A549 (cell line): ENCODE results near the gene ANXA6.
A peak's percentile ranks its signal among the peaks of the same experiment; 100 is the strongest.

Experiments
- CEBPB ChIP-seq, 2 experiments: fragments of >200 bp in 1 of 2; sonication (Bioruptor Twin) in 1 of 2; formaldehyde crosslinking in 1 of 2; IDR thresholded peaks; 2 replicates each; pipeline ENCODE4 v1.6.1; 2012 to 2016
- JUN ChIP-seq, 2 experiments: fragments of >200 bp; sonication (Bioruptor Twin); formaldehyde crosslinking; IDR thresholded peaks; 2 replicates in 1 of 2; 3 replicates in 1 of 2; pipeline ENCODE4 v1.6.1; 2016 to 2017
- MYC ChIP-seq: IDR thresholded peaks from 2 replicates; pipeline ENCODE4 v1.6.1; 2012; ENCODE audit warnings: mild to moderate bottlenecking, inconsistent platforms, low read length, improper control_type of control experiment, borderline replicate concordance
- NR3C1 ChIP-seq: fragments of >200 bp; sonication (Bioruptor Twin); formaldehyde crosslinking; IDR thresholded peaks from 3 replicates; pipeline ENCODE4 v1.6.1; 2017
- PHF8 ChIP-seq: fragments of 200-600 bp; sonication (generic); IDR thresholded peaks from 2 replicates; pipeline ENCODE4 v1.6.1; 2016; ENCODE audit warnings: low read depth, mild to moderate bottlenecking, antibody characterized with exemption, moderate library complexity, borderline replicate concordance
- POLR2A ChIP-seq: IDR thresholded peaks from 2 replicates; pipeline ENCODE4 v1.6.1; 2012; ENCODE audit warnings: mild to moderate bottlenecking, low read length
- POLR2AphosphoS2 ChIP-seq: conservative IDR thresholded peaks from 2 replicates; pipeline ENCODE4 v1.6.1; 2012; ENCODE audit warnings: low read length, improper control_type of control experiment, inconsistent platforms
- TP53 ChIP-seq: fragments of 250-450 bp; sonication (Bioruptor Pico); IDR thresholded peaks from 2 replicates; pipeline ENCODE4 v1.5.0; 2021; ENCODE audit warnings: mild to moderate bottlenecking, moderate library complexity
- ZSCAN20 ChIP-seq: fragments of 250-450 bp; sonication (Bioruptor Pico); IDR thresholded peaks from 2 replicates; pipeline ENCODE4 v1.8.0; 2022; ENCODE audit warnings: mild to moderate bottlenecking, moderate library complexity
- TF ChIP-seq, protein P1 (sequence below): fragments of >200 bp; sonication (Bioruptor Twin); formaldehyde crosslinking; IDR thresholded peaks from 3 replicates; pipeline ENCODE4 v1.5.1; 2016
- TF ChIP-seq, protein P2 (sequence below): fragments of 150-350 bp; IDR thresholded peaks from 2 replicates; pipeline ENCODE4 v1.6.1; 2014; ENCODE audit warnings: low read depth, mild to moderate bottlenecking, low read length
- TF ChIP-seq, protein P3 (sequence below): fragments of 200-600 bp; sonication (generic); IDR thresholded peaks from 2 replicates; pipeline ENCODE4 v1.6.1; 2016; ENCODE audit warnings: antibody characterized with exemption, mild to moderate bottlenecking, moderate library complexity
- TF ChIP-seq, protein P4 (sequence below): fragments of 450-650 bp; IDR thresholded peaks from 2 replicates; pipeline ENCODE4 v1.6.1; 2014; ENCODE audit warnings: antibody characterized with exemption
- TF ChIP-seq, protein P5 (sequence below): fragments of >200 bp; sonication (Bioruptor Twin); formaldehyde crosslinking; IDR thresholded peaks from 3 replicates; pipeline ENCODE4 v1.6.1; 2016

DNA sequence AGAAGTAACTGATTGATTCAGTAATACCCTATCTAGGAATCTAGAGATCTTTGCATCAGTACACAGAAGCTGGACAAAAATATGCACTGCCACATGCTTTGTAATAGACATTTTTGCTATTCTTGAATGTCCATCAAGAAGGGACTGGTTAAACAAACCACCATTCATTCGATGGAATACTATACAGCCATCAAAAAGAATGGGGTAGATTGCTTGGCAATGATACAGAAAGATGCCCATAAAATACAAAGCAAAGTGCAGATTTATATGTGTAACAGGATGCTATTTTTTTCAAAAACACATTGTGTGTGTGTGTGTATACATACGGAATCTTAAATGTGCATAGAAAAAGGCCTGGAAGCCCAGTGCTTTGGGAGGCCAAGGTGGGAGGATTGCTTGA, 84.3 kb downstream of the ANXA6 start:
- TF ChIP-seq NR3C1: no peak
- no peak for TF ChIP-seq ZSCAN20 (CRISPR knock-in tag)
- TF ChIP-seq TP53: no peak
- TF ChIP-seq POLR2A: no peak
- TF ChIP-seq POLR2AphosphoS2: no peak
- no peak for TF ChIP-seq PHF8
- TF ChIP-seq, protein P1, sequence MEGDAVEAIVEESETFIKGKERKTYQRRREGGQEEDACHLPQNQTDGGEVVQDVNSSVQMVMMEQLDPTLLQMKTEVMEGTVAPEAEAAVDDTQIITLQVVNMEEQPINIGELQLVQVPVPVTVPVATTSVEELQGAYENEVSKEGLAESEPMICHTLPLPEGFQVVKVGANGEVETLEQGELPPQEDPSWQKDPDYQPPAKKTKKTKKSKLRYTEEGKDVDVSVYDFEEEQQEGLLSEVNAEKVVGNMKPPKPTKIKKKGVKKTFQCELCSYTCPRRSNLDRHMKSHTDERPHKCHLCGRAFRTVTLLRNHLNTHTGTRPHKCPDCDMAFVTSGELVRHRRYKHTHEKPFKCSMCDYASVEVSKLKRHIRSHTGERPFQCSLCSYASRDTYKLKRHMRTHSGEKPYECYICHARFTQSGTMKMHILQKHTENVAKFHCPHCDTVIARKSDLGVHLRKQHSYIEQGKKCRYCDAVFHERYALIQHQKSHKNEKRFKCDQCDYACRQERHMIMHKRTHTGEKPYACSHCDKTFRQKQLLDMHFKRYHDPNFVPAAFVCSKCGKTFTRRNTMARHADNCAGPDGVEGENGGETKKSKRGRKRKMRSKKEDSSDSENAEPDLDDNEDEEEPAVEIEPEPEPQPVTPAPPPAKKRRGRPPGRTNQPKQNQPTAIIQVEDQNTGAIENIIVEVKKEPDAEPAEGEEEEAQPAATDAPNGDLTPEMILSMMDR: no peak
- TF ChIP-seq, protein P2, sequence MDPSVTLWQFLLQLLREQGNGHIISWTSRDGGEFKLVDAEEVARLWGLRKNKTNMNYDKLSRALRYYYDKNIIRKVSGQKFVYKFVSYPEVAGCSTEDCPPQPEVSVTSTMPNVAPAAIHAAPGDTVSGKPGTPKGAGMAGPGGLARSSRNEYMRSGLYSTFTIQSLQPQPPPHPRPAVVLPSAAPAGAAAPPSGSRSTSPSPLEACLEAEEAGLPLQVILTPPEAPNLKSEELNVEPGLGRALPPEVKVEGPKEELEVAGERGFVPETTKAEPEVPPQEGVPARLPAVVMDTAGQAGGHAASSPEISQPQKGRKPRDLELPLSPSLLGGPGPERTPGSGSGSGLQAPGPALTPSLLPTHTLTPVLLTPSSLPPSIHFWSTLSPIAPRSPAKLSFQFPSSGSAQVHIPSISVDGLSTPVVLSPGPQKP: no peak
- TF ChIP-seq CEBPB (IDR thresholded peaks at IDR 0.05): no peak
- TF ChIP-seq, protein P3, sequence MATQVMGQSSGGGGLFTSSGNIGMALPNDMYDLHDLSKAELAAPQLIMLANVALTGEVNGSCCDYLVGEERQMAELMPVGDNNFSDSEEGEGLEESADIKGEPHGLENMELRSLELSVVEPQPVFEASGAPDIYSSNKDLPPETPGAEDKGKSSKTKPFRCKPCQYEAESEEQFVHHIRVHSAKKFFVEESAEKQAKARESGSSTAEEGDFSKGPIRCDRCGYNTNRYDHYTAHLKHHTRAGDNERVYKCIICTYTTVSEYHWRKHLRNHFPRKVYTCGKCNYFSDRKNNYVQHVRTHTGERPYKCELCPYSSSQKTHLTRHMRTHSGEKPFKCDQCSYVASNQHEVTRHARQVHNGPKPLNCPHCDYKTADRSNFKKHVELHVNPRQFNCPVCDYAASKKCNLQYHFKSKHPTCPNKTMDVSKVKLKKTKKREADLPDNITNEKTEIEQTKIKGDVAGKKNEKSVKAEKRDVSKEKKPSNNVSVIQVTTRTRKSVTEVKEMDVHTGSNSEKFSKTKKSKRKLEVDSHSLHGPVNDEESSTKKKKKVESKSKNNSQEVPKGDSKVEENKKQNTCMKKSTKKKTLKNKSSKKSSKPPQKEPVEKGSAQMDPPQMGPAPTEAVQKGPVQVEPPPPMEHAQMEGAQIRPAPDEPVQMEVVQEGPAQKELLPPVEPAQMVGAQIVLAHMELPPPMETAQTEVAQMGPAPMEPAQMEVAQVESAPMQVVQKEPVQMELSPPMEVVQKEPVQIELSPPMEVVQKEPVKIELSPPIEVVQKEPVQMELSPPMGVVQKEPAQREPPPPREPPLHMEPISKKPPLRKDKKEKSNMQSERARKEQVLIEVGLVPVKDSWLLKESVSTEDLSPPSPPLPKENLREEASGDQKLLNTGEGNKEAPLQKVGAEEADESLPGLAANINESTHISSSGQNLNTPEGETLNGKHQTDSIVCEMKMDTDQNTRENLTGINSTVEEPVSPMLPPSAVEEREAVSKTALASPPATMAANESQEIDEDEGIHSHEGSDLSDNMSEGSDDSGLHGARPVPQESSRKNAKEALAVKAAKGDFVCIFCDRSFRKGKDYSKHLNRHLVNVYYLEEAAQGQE: no peak
- TF ChIP-seq MYC: no peak
- TF ChIP-seq, protein P4, sequence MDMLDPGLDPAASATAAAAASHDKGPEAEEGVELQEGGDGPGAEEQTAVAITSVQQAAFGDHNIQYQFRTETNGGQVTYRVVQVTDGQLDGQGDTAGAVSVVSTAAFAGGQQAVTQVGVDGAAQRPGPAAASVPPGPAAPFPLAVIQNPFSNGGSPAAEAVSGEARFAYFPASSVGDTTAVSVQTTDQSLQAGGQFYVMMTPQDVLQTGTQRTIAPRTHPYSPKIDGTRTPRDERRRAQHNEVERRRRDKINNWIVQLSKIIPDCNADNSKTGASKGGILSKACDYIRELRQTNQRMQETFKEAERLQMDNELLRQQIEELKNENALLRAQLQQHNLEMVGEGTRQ: no peak
- 0 out of 5 replicates have a peak, but pooled peaks of 1 of the 2 experiments have one; percentile 6 for TF ChIP-seq JUN (IDR thresholded peaks at IDR 0.05)
- TF ChIP-seq, protein P5, sequence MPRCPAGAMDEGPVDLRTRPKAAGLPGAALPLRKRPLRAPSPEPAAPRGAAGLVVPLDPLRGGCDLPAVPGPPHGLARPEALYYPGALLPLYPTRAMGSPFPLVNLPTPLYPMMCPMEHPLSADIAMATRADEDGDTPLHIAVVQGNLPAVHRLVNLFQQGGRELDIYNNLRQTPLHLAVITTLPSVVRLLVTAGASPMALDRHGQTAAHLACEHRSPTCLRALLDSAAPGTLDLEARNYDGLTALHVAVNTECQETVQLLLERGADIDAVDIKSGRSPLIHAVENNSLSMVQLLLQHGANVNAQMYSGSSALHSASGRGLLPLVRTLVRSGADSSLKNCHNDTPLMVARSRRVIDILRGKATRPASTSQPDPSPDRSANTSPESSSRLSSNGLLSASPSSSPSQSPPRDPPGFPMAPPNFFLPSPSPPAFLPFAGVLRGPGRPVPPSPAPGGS: no peak
